Activated CD4-positive, CD25-positive, alpha-beta regulatory T cell treated with anti-CD3 and anti-CD28 coated beads, Interleukin-2, amount 50 U/mL, for 72 hours (primary cell): Measurements from ENCODE around the gene MEDAG.

ENCODE experiments used
- DNase-seq: peaks from one replicate; pipeline ENCODE4 v3.0.0; 2021

Gene MEDAG

GRCh38 chr13:30905932-30906383, at the start of gene MEDAG:
Gene MEDAG, plus strand, starts transcription at chr13:30906271. Its CDS starts 245 bp downstream, at chr13:30906516.
- no peak for DNase-seq

- DNase-seq: no peak
Measured at GRCh38 chr13:30857018-30857417, 49.1 kb upstream of the MEDAG start.

GRCh38 chr13:30857636-30858035, 48.4 kb upstream of the MEDAG start:
- no peak for DNase-seq

- no peak for DNase-seq
Measured at GRCh38 chr13:30859326-30859725, 46.7 kb upstream of the MEDAG start.

GRCh38 chr13:30861163-30861562, 44.9 kb upstream of the MEDAG start:
- DNase-seq: no peak

GRCh38 chr13:30861836-30862467, 44.1 kb upstream of the MEDAG start:
- no peak for DNase-seq

- DNase-seq: no peak
Measured at GRCh38 chr13:30862707-30863106, 43.4 kb upstream of the MEDAG start.

GRCh38 chr13:30863231-30863630, 42.8 kb upstream of the MEDAG start:
- DNase-seq: no peak

- DNase-seq: no peak
Measured at GRCh38 chr13:30863796-30864195, 42.3 kb upstream of the MEDAG start.

- no peak for DNase-seq
Measured at GRCh38 chr13:30864433-30865122, 41.5 kb upstream of the MEDAG start.

GRCh38 chr13:30865123-30866049, 40.7 kb upstream of the MEDAG start:
- peak; percentile 45 for DNase-seq

- DNase-seq: no peak
Measured at GRCh38 chr13:30866677-30867076, 39.4 kb upstream of the MEDAG start.

GRCh38 chr13:30867089-30867669, 38.9 kb upstream of the MEDAG start:
- no peak for DNase-seq

GRCh38 chr13:30868799-30869470, 37.1 kb upstream of the MEDAG start:
- no peak for DNase-seq

GRCh38 chr13:30869491-30869890, 36.6 kb upstream of the MEDAG start:
- no peak for DNase-seq

- DNase-seq: peak; percentile 38
Measured at GRCh38 chr13:30870049-30870884, 35.8 kb upstream of the MEDAG start.

GRCh38 chr13:30870916-30871587, 35.0 kb upstream of the MEDAG start:
- no peak for DNase-seq

GRCh38 chr13:30871588-30872275, 34.3 kb upstream of the MEDAG start:
- no peak for DNase-seq

GRCh38 chr13:30872276-30872594, 33.8 kb upstream of the MEDAG start:
- no peak for DNase-seq

- DNase-seq: no peak
Measured at GRCh38 chr13:30872685-30873461, 33.2 kb upstream of the MEDAG start.
